ENCODE measurements around the gene PARP9.
"Not testable (repeated sequence)": the region's sequence is repeated elsewhere in the genome, so short reads cannot be mapped to it uniquely, and the experiment has no call there.

Gene PARP9

DNA sequence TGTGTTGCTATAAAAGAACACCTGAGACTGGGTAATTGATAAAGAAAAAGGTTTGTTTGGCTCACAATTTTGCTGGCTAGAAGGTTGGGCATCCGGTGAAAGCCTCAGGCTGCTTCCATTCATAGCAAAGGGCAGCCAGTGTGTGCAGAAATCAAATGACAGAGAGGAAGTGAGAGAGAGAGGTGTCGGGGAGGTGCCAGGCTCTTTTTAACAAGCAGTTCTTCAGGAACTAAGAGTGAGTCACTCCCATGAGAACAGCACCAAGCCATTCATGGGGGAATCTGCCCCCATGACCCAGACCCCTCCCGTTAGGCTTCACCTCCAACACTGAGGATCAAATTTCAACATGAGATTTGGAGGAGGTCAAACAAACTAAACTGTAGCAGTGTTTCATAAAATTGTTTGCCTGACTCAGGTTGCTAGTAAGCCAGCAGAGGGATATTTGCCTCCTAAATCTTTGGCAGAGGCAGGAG is 8.9 kb upstream of the PARP9 start:
- H2AFZ ChIP-seq (ENCODE audit: low read length), result no peak overlapping the region
- H3K9ac ChIP-seq (ENCODE audit: low read length), result no peak overlapping the region
- H3K4me3 ChIP-seq (ENCODE audit: low read depth, low read length, poor library complexity, severe bottlenecking), result no peak overlapping the region
- no peaks in the 10 kb centered on the region for H3K9me2 ChIP-seq (ENCODE audit: low read depth, low read length)
- H3K79me2 ChIP-seq (ENCODE audit: insufficient read depth, low read length), result no peaks in the 10 kb centered on the region
- H3K9me3 ChIP-seq (ENCODE audit: low read length), result no peaks in the 10 kb centered on the region
- H4K20me1 ChIP-seq (ENCODE audit: insufficient read depth, low read length), result no peaks in the 10 kb centered on the region
- H3K4me2 ChIP-seq (ENCODE audit: low read length), result no peak overlapping the region
- peaks cover 49% of the 10 kb centered on the region for H3K4me1 ChIP-seq (ENCODE audit: insufficient read depth, low read length, severe bottlenecking)
- H3K27me3 ChIP-seq (ENCODE audit: insufficient read depth, low read length), result no peaks in the 10 kb centered on the region
- H3K36me3 ChIP-seq (ENCODE audit: insufficient read depth, low read length), result 0 out of 2 replicates have a peak, but pooled peaks cover 4% of the 10 kb centered on the region
- TF ChIP-seq CTCF (IDR thresholded peaks at IDR 0.05; ENCODE audit: low read length) (no peak), EZH2 (IDR thresholded peaks at IDR 0.05; ENCODE audit: borderline replicate concordance, low read length) (no peak)
- H3F3A ChIP-seq (ENCODE audit: insufficient read depth, low read length), result no peaks in the 10 kb centered on the region
- no peak overlapping the region for H3K27ac ChIP-seq (ENCODE audit: low read depth, low read length, poor library complexity, severe bottlenecking)

- H3K9me3 ChIP-seq (ENCODE audit: low read length), result no peaks in the 10 kb centered on the region
- no peak overlapping the region for H3K4me3 ChIP-seq (ENCODE audit: low read depth, low read length, poor library complexity, severe bottlenecking)
- H3K27me3 ChIP-seq (ENCODE audit: insufficient read depth, low read length), result no peaks in the 10 kb centered on the region
- no peak overlapping the region for H3K4me2 ChIP-seq (ENCODE audit: low read length)
- H2AFZ ChIP-seq (ENCODE audit: low read length), result no peak overlapping the region
- no peaks in the 10 kb centered on the region for H3K9me2 ChIP-seq (ENCODE audit: low read depth, low read length)
- H3K9ac ChIP-seq (ENCODE audit: low read length), result no peak overlapping the region
- no peak overlapping the region for H3K27ac ChIP-seq (ENCODE audit: low read depth, low read length, poor library complexity, severe bottlenecking)
- H3F3A ChIP-seq (ENCODE audit: insufficient read depth, low read length), result no peaks in the 10 kb centered on the region
- H3K4me1 ChIP-seq (ENCODE audit: insufficient read depth, low read length, severe bottlenecking), result peaks cover 35% of the 10 kb centered on the region
- no peaks in the 10 kb centered on the region for H4K20me1 ChIP-seq (ENCODE audit: insufficient read depth, low read length)
- TF ChIP-seq CTCF (IDR thresholded peaks at IDR 0.05; ENCODE audit: low read length) (no peak), EZH2 (IDR thresholded peaks at IDR 0.05; ENCODE audit: borderline replicate concordance, low read length) (no peak)
- 0 out of 2 replicates have a peak, but pooled peaks cover 4% of the 10 kb centered on the region for H3K36me3 ChIP-seq (ENCODE audit: insufficient read depth, low read length)
- no peaks in the 10 kb centered on the region for H3K79me2 ChIP-seq (ENCODE audit: insufficient read depth, low read length)
These were observed 4.7 kb upstream of the PARP9 start for GRCh38 chr3:122568755-122569154.

DNA sequence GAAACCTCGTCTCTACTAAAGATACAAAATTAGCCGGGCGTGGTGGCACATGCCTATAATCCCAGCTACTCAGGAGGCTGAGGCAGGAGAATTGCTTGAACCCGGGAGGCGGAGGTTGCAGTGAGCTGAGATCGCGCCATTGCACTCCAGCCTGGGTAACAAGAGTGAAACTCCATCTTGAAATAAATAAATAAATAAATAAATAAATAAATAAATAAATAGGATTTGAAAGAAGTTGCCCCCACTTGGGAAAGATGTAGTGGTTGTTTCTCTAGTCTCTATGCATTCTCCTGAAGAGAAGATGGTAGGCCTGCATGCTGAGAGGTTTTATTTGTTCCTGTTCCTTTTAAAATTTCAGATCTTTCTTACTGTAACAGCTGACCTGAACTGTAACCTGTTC is 4.0 kb upstream of the PARP9 start:
- H3K36me3 ChIP-seq (ENCODE audit: insufficient read depth, low read length); H3K27me3 ChIP-seq (ENCODE audit: insufficient read depth, low read length); H2AFZ ChIP-seq (ENCODE audit: low read length); H3K79me2 ChIP-seq (ENCODE audit: insufficient read depth, low read length); H3K4me2 ChIP-seq (ENCODE audit: low read length); H3K4me3 ChIP-seq (ENCODE audit: low read depth, low read length, poor library complexity, severe bottlenecking); H3K9me2 ChIP-seq (ENCODE audit: low read depth, low read length); H4K20me1 ChIP-seq (ENCODE audit: insufficient read depth, low read length); H3F3A ChIP-seq (ENCODE audit: insufficient read depth, low read length); H3K9me3 ChIP-seq (ENCODE audit: low read length); H3K27ac ChIP-seq (ENCODE audit: low read depth, low read length, poor library complexity, severe bottlenecking); H3K9ac ChIP-seq (ENCODE audit: low read length): not testable (repeated sequence)
- H3K4me1 ChIP-seq (ENCODE audit: insufficient read depth, low read length, severe bottlenecking), result peaks cover 36% of the 10 kb centered on the region

GRCh38 chr3:122563717-122564025 is 429 bp downstream of the PARP9 start:
- Histone ChIP-seq H3K9me2 (ENCODE audit: low read depth, low read length) (no peaks in the 10 kb centered on the region), H3K4me2 (ENCODE audit: low read length) (peak overlapping the region; percentile 68), H4K20me1 (ENCODE audit: insufficient read depth, low read length) (no peaks in the 10 kb centered on the region), H3F3A (ENCODE audit: insufficient read depth, low read length) (no peaks in the 10 kb centered on the region), H3K9me3 (ENCODE audit: low read length) (no peaks in the 10 kb centered on the region), H3K27me3 (ENCODE audit: insufficient read depth, low read length) (no peaks in the 10 kb centered on the region), H2AFZ (ENCODE audit: low read length) (peak overlapping the region; percentile 2; the same call in 1 of the 2 replicates), H3K4me1 (ENCODE audit: insufficient read depth, low read length, severe bottlenecking) (peaks cover 38% of the 10 kb centered on the region), H3K36me3 (ENCODE audit: insufficient read depth, low read length) (no peaks in the 10 kb centered on the region), H3K9ac (ENCODE audit: low read length) (peak overlapping the region; percentile 72), H3K27ac (ENCODE audit: low read depth, low read length, poor library complexity, severe bottlenecking) (peak overlapping the region; percentile 12), H3K79me2 (ENCODE audit: insufficient read depth, low read length) (no peaks in the 10 kb centered on the region), H3K4me3 (ENCODE audit: low read depth, low read length, poor library complexity, severe bottlenecking) (peak overlapping the region; percentile 70)
- no peak for TF ChIP-seq EZH2 (IDR thresholded peaks at IDR 0.05; ENCODE audit: borderline replicate concordance, low read length)
- TF ChIP-seq CTCF (IDR thresholded peaks at IDR 0.05; ENCODE audit: low read length), result no peak

All from OCI-LY1 (cell line).